Kidney epithelial cell (primary cell): ENCODE data around the gene PDE6G. TPM values are rescaled to one million over a fixed set of nuclear protein-coding genes. Genes with fewer than 3 reads are reported as not detected.

Experiments used
- DNase-seq: peaks from one replicate; pipeline ENCODE4 v3.0.0-alpha.2; 2010; ENCODE audit warnings: low read depth
- H3K27me3 ChIP-seq: 2 replicates; pipeline ENCODE4 v1.6.0; 2011; ENCODE audit warnings: low read length; ENCODE audit not compliant: control insufficient read depth, insufficient read depth
- H3K36me3 ChIP-seq: 2 replicates; pipeline ENCODE4 v1.5.1; 2011; ENCODE audit warnings: low read length; ENCODE audit not compliant: control insufficient read depth, insufficient read depth
- H3K4me3 ChIP-seq: 2 replicates; pipeline ENCODE4 v1.5.1; 2011; ENCODE audit warnings: low read depth, mild to moderate bottlenecking, control low read depth, low read length
- CTCF ChIP-seq: IDR thresholded peaks from 2 replicates; pipeline ENCODE4 v1.5.1; 2011; ENCODE audit warnings: mild to moderate bottlenecking, moderate library complexity, low read length, control low read depth, inconsistent platforms; ENCODE audit not compliant: insufficient read depth, poor library complexity, severe bottlenecking
- total RNA-seq: library from RNA; depleted of rRNA; stranded (reverse); fragments of >200 nt; gene quantifications from 2 replicates; pipeline ENCODE4 v1.2.3, GENCODE V29; 2015

Gene PDE6G
- total RNA-seq, 1 donor from 2014 or later, result 2.2 TPM

DNA sequence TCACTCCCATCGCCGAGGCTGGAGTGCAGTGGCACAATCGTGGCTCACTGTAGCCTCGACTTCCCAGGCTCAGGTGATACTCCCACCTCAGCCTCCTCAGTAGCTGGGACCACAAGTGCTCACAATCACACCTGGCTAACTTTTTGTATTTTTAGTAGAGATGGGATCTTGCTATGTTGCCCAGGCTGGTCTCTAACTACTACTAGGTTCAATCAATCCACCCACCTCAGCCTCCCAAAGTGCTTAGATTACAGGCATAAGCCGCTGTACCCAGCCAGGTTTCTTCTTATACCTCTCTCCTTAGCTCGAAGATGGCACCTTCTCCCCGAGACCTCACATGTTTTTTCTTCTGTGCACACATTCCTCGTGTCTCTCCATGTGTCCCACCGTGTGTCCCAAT, 16.3 kb downstream of the PDE6G start:
- no peak for DNase-seq
- Histone ChIP-seq H3K4me3 (no peak overlapping the region), H3K27me3 (no peaks in the 10 kb centered on the region), H3K36me3 (no peaks in the 10 kb centered on the region)
- no peak for TF ChIP-seq CTCF

DNA sequence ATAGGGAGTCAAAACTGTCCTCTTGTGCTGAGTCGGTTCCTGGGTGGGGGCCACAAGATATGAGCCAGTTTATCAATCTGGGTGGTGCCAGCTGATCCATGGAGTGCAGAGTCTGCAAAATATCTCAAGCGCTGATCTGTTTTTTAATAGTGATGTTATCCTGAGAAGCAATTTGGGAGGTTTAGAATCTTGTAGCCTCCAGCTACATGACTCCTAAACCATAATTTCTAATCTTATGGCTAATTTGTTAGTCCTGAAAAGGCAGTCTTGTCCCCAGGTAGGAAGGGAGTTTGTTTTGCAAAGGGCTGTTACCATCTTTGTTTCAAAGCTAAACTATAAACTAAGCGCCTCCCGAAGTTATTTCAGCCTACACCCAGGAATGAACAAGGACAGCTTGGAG, 17.7 kb downstream of the PDE6G start:
- no peak for DNase-seq
- no peak for TF ChIP-seq CTCF
- H3K36me3 ChIP-seq, result no peaks in the 10 kb centered on the region
- H3K4me3 ChIP-seq, result no peak overlapping the region
- H3K27me3 ChIP-seq, result no peaks in the 10 kb centered on the region

- H3K27me3 ChIP-seq, result no peaks in the 10 kb centered on the region
- H3K36me3 ChIP-seq, result no peaks in the 10 kb centered on the region
- peak within 1 kb of the TSS; percentile 93 for H3K4me3 ChIP-seq
- peak; percentile 18 for DNase-seq
- no peak for TF ChIP-seq CTCF
Measured at GRCh38 chr17:81636505-81637288, 19.6 kb downstream of the PDE6G start, which contains the start of the genes NPLOC4 and TSPAN10. TSS of gene NPLOC4 (minus strand) at chr17:81637112. CDS start at chr17:81636930, 182 bp downstream. TSS of gene TSPAN10 (plus strand) at chr17:81637196. CDS start at chr17:81642413, 5,217 bp downstream.

DNA sequence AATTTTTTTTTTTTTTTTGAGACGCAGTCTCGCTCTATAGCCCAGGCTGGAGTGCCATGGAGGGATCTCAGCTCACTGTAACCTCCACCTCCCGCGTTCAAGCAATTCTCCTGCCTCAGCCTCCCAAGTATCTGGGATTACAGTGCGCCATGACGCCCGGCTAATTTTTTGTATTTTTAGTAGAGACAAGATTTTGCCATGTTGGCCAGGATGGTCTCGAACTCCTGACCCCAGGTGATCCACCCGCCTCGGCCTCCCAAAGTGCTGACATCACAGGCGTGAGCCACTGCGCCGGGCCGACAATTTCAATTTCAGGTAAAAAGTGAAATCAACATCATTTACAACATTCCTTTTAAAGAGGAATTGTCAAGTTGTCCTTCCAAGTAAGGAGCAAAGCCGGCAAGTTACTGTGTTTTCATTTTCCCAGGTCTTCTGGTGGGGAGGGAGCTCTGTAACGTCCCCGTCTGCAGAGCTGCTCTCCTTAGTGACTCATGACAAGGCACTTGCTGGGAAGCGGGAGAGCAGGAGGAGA, 20.3 kb downstream of the PDE6G start:
- peak overlapping the region; percentile 93 for H3K4me3 ChIP-seq
- H3K27me3 ChIP-seq, result no peaks in the 10 kb centered on the region
- DNase-seq, result peak; percentile 9
- no peak for TF ChIP-seq CTCF
- H3K36me3 ChIP-seq, result no peaks in the 10 kb centered on the region

DNA sequence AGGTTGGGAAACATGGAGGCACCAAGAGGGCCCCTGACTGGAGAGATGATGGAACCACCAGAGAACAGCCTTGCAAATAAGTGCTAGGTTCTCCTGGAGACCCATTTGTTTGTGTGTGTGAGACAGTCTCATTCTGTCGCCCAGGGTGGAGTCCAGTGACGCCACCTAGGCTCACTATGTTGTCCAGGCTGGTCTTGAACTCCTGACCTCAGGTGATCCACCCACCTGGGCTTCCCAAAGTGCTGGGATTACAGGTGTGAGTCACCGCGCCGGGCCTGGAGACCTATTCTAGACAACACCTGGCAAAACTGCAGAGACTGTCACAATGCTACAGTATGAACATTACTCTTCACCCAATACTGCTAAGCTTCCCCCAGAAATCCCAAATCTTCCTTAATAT, 20.9 kb downstream of the PDE6G start:
- DNase-seq, result no peak
- no peak for TF ChIP-seq CTCF
- Histone ChIP-seq H3K4me3 (peak overlapping the region; percentile 93), H3K36me3 (no peaks in the 10 kb centered on the region), H3K27me3 (no peaks in the 10 kb centered on the region)
